Panc1 (cell line): ENCODE data around the gene SLCO2A1.

Experiments used
- CTCF ChIP-seq: fragments of 450-650 bp; IDR thresholded peaks from 2 replicates; pipeline ENCODE4 v1.5.1; 2017; ENCODE audit warnings: mild to moderate bottlenecking
- POLR2AphosphoS5 ChIP-seq: IDR thresholded peaks from 2 replicates; pipeline ENCODE4 v1.6.1; 2012; ENCODE audit warnings: mild to moderate bottlenecking, low read depth, low read length, moderate library complexity

GRCh38 chr3:133953297-133953696, 76.4 kb downstream of the SLCO2A1 start:
- TF ChIP-seq CTCF = no peak
- TF ChIP-seq POLR2AphosphoS5 = no peak
